K562 (cell line): ENCODE measurements around the gene CSTF1. TPM values are rescaled to one million over a fixed set of nuclear protein-coding genes. Genes with fewer than 3 reads are reported as not detected.

Experiments used
- ARID1B ChIP-seq: fragments of 450-650 bp; IDR thresholded peaks from 2 replicates; pipeline ENCODE4 v1.6.1; 2016; ENCODE audit warnings: antibody characterized with exemption, mild to moderate bottlenecking, inconsistent platforms
- CBX1 ChIP-seq: sonication (generic); IDR thresholded peaks from 2 replicates; pipeline ENCODE4 v1.6.1; 2016; ENCODE audit warnings: antibody characterized with exemption, low read depth, mild to moderate bottlenecking
- CBX5 ChIP-seq: IDR thresholded peaks from 2 replicates; pipeline ENCODE4 v1.6.1; 2014; ENCODE audit warnings: low read depth, borderline replicate concordance
- FOS ChIP-seq: IDR thresholded peaks from 3 replicates; pipeline ENCODE4 v1.6.1; 2011; ENCODE audit not compliant: insufficient read length; ENCODE audit errors: extremely low read depth
- POLR2G ChIP-seq: fragments of 200-400 bp; formaldehyde crosslinking; IDR thresholded peaks from 2 replicates; pipeline ENCODE4 v1.6.1; 2017; ENCODE audit warnings: low read depth, mild to moderate bottlenecking, antibody characterized with exemption, low read length, moderate library complexity
- ZNF778 ChIP-seq: fragments of 450-650 bp; formaldehyde crosslinking; IDR thresholded peaks from 2 replicates; pipeline ENCODE4 v1.4.0; 2020; ENCODE audit warnings: mild to moderate bottlenecking, moderate library complexity
- polyA plus RNA-seq, 8 experiments: library from polyadenylated mRNA; depleted of rRNA in 4 of 8; stranded (reverse) in 5 of 8; unstranded in 3 of 8; fragments of >200 nt; fragmentation: Nextera tagmentation in 2 of 8; fragmentation: Illumina TruSeq in 1 of 8; extraction: Ambion mirVana in 2 of 8; extraction: Trizol in 1 of 8; gene quantifications; 2 replicates each; pipeline versions ENCODE4 v1.2.1 to v1.2.3, GENCODE V29; 2011 to 2014; ENCODE audit warnings: inconsistent platforms in 1 of 8, missing spikeins in 1 of 8
- total RNA-seq, 7 experiments: library from RNA; depleted of rRNA in 6 of 7; stranded (reverse); fragments of >200 nt in 6 of 7; fragmentation: Illumina TruSeq in 2 of 7; extraction: Trizol in 2 of 7; gene quantifications; 2 replicates each; pipeline versions ENCODE4 v1.2.1 to v1.2.3, GENCODE V29; 2011 to 2021; ENCODE audit warnings: low replicate concordance in 1 of 7
- TF ChIP-seq, protein P1 (sequence below), 2 experiments: fragments of 450-650 bp in 1 of 2; sonication (generic) in 1 of 2; formaldehyde crosslinking in 1 of 2; IDR thresholded peaks; 2 replicates each; pipeline versions ENCODE4 v1.7.1 to v1.9.0; 2016 to 2022; ENCODE audit warnings: inconsistent platforms in 1 of 2, mild to moderate bottlenecking in 1 of 2, missing genetic modification reagents in 1 of 2
- TF ChIP-seq, protein P2 (sequence below), 2 experiments: fragments of 250-450 bp in 1 of 2; fragments of 450-650 bp in 1 of 2; sonication (Bioruptor Pico) in 1 of 2; IDR thresholded peaks; 2 replicates each; pipeline versions ENCODE4 v1.6.1 to v1.8.0; 2016 to 2021; ENCODE audit warnings: mild to moderate bottlenecking in 2 of 2, moderate library complexity in 2 of 2, missing compliant biosample characterization in 1 of 2, missing genetic modification characterization in 1 of 2
- TF ChIP-seq, protein P3 (sequence below): sonication (generic); formaldehyde crosslinking; IDR thresholded peaks from 2 replicates; pipeline ENCODE4 v1.8.0; 2022; ENCODE audit warnings: mild to moderate bottlenecking, missing genetic modification reagents
- TF ChIP-seq, protein P4 (sequence below): fragments of 250-450 bp; sonication (Bioruptor Pico); IDR thresholded peaks from 2 replicates; pipeline ENCODE4 v1.4.0; 2020; ENCODE audit warnings: mild to moderate bottlenecking
- TF ChIP-seq, protein P5 (sequence below): fragments of 200-800 bp; sonication (Bioruptor generic); IDR thresholded peaks from 2 replicates; pipeline ENCODE4 v1.6.1; 2017; ENCODE audit warnings: missing genetic modification characterization, missing compliant biosample characterization

Gene CSTF1
- total and polyA plus RNA-seq, 9 of the 15 experiments (the other 6 are each of a cell fraction or from before 2014, with no cell fraction given) = 30.8 to 110 (median 53.4) TPM

DNA sequence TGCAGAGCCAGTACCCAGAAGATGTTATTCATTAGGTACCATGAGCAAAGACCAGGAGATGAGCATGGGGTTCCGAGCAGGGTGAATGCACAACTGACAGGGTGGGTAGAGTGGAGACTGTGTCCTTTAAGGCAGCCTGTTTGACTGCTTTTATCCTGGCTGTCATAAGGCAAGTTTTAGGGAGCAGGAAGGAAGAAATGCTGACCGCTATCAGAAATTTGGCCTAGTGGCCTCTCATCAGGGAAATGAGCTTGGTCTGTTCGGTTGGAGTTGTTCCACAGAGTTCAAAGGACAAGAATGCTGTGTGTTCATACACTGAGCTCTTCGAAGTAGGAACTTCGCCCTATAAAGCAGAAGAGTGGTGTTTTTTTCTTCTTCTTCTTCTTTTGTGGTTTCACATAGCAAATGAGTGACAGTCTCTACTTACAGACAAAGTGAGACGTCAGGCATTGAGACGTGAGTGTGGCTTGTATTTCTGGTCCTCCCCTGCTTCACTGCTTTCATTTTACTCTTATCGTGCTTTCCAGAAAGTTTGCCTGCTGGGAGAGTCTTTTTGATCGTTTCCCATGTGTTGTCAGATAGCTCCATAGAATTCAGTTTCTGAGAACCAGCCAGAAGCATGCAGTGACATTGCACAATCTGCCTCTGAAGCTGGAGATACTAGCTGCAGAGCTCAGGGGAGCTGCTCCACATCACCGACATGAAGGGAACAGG, 19.5 kb downstream of the CSTF1 start, which contains the start of gene CASS4 (continued):
- TF ChIP-seq, protein P1, sequence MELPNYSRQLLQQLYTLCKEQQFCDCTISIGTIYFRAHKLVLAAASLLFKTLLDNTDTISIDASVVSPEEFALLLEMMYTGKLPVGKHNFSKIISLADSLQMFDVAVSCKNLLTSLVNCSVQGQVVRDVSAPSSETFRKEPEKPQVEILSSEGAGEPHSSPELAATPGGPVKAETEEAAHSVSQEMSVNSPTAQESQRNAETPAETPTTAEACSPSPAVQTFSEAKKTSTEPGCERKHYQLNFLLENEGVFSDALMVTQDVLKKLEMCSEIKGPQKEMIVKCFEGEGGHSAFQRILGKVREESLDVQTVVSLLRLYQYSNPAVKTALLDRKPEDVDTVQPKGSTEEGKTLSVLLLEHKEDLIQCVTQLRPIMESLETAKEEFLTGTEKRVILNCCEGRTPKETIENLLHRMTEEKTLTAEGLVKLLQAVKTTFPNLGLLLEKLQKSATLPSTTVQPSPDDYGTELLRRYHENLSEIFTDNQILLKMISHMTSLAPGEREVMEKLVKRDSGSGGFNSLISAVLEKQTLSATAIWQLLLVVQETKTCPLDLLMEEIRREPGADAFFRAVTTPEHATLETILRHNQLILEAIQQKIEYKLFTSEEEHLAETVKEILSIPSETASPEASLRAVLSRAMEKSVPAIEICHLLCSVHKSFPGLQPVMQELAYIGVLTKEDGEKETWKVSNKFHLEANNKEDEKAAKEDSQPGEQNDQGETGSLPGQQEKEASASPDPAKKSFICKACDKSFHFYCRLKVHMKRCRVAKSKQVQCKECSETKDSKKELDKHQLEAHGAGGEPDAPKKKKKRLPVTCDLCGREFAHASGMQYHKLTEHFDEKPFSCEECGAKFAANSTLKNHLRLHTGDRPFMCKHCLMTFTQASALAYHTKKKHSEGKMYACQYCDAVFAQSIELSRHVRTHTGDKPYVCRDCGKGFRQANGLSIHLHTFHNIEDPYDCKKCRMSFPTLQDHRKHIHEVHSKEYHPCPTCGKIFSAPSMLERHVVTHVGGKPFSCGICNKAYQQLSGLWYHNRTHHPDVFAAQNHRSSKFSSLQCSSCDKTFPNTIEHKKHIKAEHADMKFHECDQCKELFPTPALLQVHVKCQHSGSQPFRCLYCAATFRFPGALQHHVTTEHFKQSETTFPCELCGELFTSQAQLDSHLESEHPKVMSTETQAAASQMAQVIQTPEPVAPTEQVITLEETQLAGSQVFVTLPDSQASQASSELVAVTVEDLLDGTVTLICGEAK (IDR thresholded peaks at IDR 0.05) = peak; percentile 56; the same call in 1 of the 2 replicates
- TF ChIP-seq, protein P1 (CRISPR knock-in tag; IDR thresholded peaks at IDR 0.05) = no peak
- TF ChIP-seq ZNF778 (CRISPR knock-in tag) (no peak), FOS (no peak), ARID1B (peak; percentile 99), POLR2G (peak; percentile 54; the same call in 1 of the 2 replicates), CBX5 (peak; percentile 89; the same call in 1 of the 2 replicates), CBX1 (peak; percentile 38)
- TF ChIP-seq, protein P2, sequence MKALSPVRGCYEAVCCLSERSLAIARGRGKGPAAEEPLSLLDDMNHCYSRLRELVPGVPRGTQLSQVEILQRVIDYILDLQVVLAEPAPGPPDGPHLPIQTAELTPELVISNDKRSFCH (CRISPR knock-in tag; IDR thresholded peaks at IDR 0.05) = no peak
- TF ChIP-seq, protein P2 (tag; IDR thresholded peaks at IDR 0.05) = 0 out of 2 replicates have a peak, but pooled peaks have one; percentile 36
- TF ChIP-seq, protein P3, sequence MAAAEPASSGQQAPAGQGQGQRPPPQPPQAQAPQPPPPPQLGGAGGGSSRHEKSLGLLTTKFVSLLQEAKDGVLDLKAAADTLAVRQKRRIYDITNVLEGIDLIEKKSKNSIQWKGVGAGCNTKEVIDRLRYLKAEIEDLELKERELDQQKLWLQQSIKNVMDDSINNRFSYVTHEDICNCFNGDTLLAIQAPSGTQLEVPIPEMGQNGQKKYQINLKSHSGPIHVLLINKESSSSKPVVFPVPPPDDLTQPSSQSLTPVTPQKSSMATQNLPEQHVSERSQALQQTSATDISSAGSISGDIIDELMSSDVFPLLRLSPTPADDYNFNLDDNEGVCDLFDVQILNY (CRISPR knock-in tag) = 0 out of 2 replicates have a peak, but pooled peaks have one; percentile 78
- TF ChIP-seq, protein P4, sequence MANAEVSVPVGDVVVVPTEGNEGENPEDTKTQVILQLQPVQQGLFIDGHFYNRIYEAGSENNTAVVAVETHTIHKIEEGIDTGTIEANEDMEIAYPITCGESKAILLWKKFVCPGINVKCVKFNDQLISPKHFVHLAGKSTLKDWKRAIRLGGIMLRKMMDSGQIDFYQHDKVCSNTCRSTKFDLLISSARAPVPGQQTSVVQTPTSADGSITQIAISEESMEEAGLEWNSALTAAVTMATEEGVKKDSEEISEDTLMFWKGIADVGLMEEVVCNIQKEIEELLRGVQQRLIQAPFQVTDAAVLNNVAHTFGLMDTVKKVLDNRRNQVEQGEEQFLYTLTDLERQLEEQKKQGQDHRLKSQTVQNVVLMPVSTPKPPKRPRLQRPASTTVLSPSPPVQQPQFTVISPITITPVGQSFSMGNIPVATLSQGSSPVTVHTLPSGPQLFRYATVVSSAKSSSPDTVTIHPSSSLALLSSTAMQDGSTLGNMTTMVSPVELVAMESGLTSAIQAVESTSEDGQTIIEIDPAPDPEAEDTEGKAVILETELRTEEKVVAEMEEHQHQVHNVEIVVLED (CRISPR knock-in tag) = no peak
- TF ChIP-seq, protein P5, sequence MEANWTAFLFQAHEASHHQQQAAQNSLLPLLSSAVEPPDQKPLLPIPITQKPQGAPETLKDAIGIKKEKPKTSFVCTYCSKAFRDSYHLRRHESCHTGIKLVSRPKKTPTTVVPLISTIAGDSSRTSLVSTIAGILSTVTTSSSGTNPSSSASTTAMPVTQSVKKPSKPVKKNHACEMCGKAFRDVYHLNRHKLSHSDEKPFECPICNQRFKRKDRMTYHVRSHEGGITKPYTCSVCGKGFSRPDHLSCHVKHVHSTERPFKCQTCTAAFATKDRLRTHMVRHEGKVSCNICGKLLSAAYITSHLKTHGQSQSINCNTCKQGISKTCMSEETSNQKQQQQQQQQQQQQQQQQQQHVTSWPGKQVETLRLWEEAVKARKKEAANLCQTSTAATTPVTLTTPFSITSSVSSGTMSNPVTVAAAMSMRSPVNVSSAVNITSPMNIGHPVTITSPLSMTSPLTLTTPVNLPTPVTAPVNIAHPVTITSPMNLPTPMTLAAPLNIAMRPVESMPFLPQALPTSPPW (CRISPR knock-in tag) = peak; percentile 48; the same call in 1 of the 2 replicates
